HepG2 (cell line): Measurements from ENCODE around the gene USP7. TPM values are rescaled to one million over a fixed set of nuclear protein-coding genes. Genes with fewer than 3 reads are reported as not detected.
A peak's percentile ranks its signal among the peaks of the same experiment; 100 is the strongest.

Experiments
- FOXO1 ChIP-seq: sonication (generic); formaldehyde crosslinking; IDR thresholded peaks from 2 replicates; pipeline ENCODE4 v1.4.0; 2020; ENCODE audit warnings: missing genetic modification reagents
- IRF1 ChIP-seq: sonication (generic); formaldehyde crosslinking; IDR thresholded peaks from 2 replicates; pipeline ENCODE4 v1.4.0; 2020; ENCODE audit warnings: low read depth, mild to moderate bottlenecking, missing genetic modification reagents
- KMT2A ChIP-seq: sonication (generic); formaldehyde crosslinking; IDR thresholded peaks from 2 replicates; pipeline ENCODE4 v1.4.0; 2020; ENCODE audit warnings: missing genetic modification reagents
- MXD1 ChIP-seq: sonication (generic); formaldehyde crosslinking; IDR thresholded peaks from 2 replicates; pipeline ENCODE4 v1.4.0; 2020; ENCODE audit warnings: mild to moderate bottlenecking, missing genetic modification reagents
- NFATC3 ChIP-seq: sonication (generic); formaldehyde crosslinking; IDR thresholded peaks from 2 replicates; pipeline ENCODE4 v1.5.1; 2020; ENCODE audit warnings: mild to moderate bottlenecking, missing genetic modification reagents
- NFKB2 ChIP-seq: sonication (generic); formaldehyde crosslinking; IDR thresholded peaks from 2 replicates; pipeline ENCODE4 v1.4.0; 2020; ENCODE audit warnings: missing genetic modification reagents, borderline replicate concordance
- NRL ChIP-seq: sonication (generic); formaldehyde crosslinking; IDR thresholded peaks from 2 replicates; pipeline ENCODE4 v1.5.0; 2020; ENCODE audit warnings: missing genetic modification reagents, mild to moderate bottlenecking, moderate library complexity, borderline replicate concordance
- PHF5A ChIP-seq: IDR thresholded peaks from one replicate; pipeline ENCODE4 v1.6.1; 2018; ENCODE audit warnings: low read depth, missing genetic modification reagents; ENCODE audit not compliant: unreplicated experiment
- POLR2G ChIP-seq: fragments of 200-400 bp; formaldehyde crosslinking; IDR thresholded peaks from 2 replicates; pipeline ENCODE4 v1.6.1; 2018; ENCODE audit warnings: mild to moderate bottlenecking, low read depth, low read length, moderate library complexity
- PRMT3 ChIP-seq: sonication (generic); formaldehyde crosslinking; IDR thresholded peaks from 2 replicates; pipeline ENCODE4 v1.8.1; 2022; ENCODE audit warnings: low read depth, mild to moderate bottlenecking, moderate library complexity, missing genetic modification reagents, borderline replicate concordance
- RBM22 ChIP-seq: fragments of 200-400 bp; formaldehyde crosslinking; optimal IDR thresholded peaks from 2 replicates; pipeline ENCODE3; 2017; ENCODE audit warnings: mild to moderate bottlenecking, low read length, moderate library complexity
- REL ChIP-seq: sonication (generic); formaldehyde crosslinking; conservative IDR thresholded peaks from 2 replicates; pipeline ENCODE4 v1.8.0; 2022; ENCODE audit warnings: mild to moderate bottlenecking, missing genetic modification reagents, moderate library complexity
- REXO4 ChIP-seq: sonication (generic); formaldehyde crosslinking; IDR thresholded peaks from 2 replicates; pipeline ENCODE4 v1.8.0; 2022; ENCODE audit warnings: missing genetic modification reagents, mild to moderate bottlenecking, borderline replicate concordance
- RNF2 ChIP-seq: fragments of 450-650 bp; conservative IDR thresholded peaks from 2 replicates; pipeline ENCODE4 v1.6.1; 2016; ENCODE audit warnings: low read depth
- ZFP41 ChIP-seq: sonication (generic); formaldehyde crosslinking; IDR thresholded peaks from 2 replicates; pipeline ENCODE4 v1.4.0; 2020; ENCODE audit warnings: mild to moderate bottlenecking, missing genetic modification reagents, borderline replicate concordance
- ZNF20 ChIP-seq: sonication (generic); formaldehyde crosslinking; IDR thresholded peaks from 2 replicates; pipeline ENCODE4 v1.4.0; 2020; ENCODE audit warnings: mild to moderate bottlenecking, moderate library complexity, missing genetic modification reagents
- ZNF570 ChIP-seq: sonication (generic); formaldehyde crosslinking; IDR thresholded peaks from 2 replicates; pipeline ENCODE4 v1.4.0; 2020; ENCODE audit warnings: mild to moderate bottlenecking, missing genetic modification reagents, borderline replicate concordance
- ZNF687 ChIP-seq: sonication (generic); formaldehyde crosslinking; IDR thresholded peaks from 2 replicates; pipeline ENCODE4 v1.5.1; 2020; ENCODE audit warnings: mild to moderate bottlenecking, missing genetic modification reagents, moderate library complexity
- ZNF768 ChIP-seq: sonication (generic); formaldehyde crosslinking; IDR thresholded peaks from 2 replicates; pipeline ENCODE4 v1.4.0; 2020; ENCODE audit warnings: missing genetic modification reagents
- ZNF83 ChIP-seq: sonication (generic); formaldehyde crosslinking; IDR thresholded peaks from 2 replicates; pipeline ENCODE4 v1.4.0; 2020; ENCODE audit warnings: missing genetic modification reagents, mild to moderate bottlenecking, borderline replicate concordance
- ZSCAN25 ChIP-seq: sonication (generic); formaldehyde crosslinking; IDR thresholded peaks from 2 replicates; pipeline ENCODE4 v1.8.0; 2022; ENCODE audit warnings: mild to moderate bottlenecking, missing genetic modification reagents
- polyA plus RNA-seq, 8 experiments: library from polyadenylated mRNA; depleted of rRNA in 3 of 8; stranded (reverse) in 7 of 8; unstranded in 1 of 8; fragments of >200 nt; fragmentation: Illumina TruSeq in 4 of 8; extraction: Trizol in 4 of 8; gene quantifications; 2 replicates each; pipeline versions ENCODE4 v1.2.1 to v1.2.3, GENCODE V29; 2011 to 2016; ENCODE audit warnings: low read depth in 4 of 8, missing spikeins in 1 of 8, mixed read lengths in 1 of 8; ENCODE audit not compliant: insufficient read depth in 1 of 8
- total RNA-seq, 5 experiments: library from RNA; depleted of rRNA; stranded (reverse); fragments of >200 nt; fragmentation: Illumina TruSeq; extraction: Trizol; gene quantifications; 2 replicates each; pipeline ENCODE4 v1.2.3, GENCODE V29; 2016; ENCODE audit warnings: low read depth in 1 of 5

USP7 gene
- total and polyA plus RNA-seq, 2 of the 13 experiments (the other 11 are each of a cell fraction or from before 2014, with no cell fraction given) = 52.5 to 173 TPM

GRCh38 chr16:8887952-8888560 lies 75.7 kb downstream of the USP7 start (continued):
- TF ChIP-seq ZNF768 (CRISPR knock-in tag) (peak; percentile 36; the same call in 1 of the 2 replicates), FOXO1 (CRISPR knock-in tag) (no peak), POLR2G (peak; percentile 43; the same call in 1 of the 2 replicates), KMT2A (CRISPR knock-in tag) (0 out of 2 replicates have a peak, but pooled peaks have one; percentile 1), REXO4 (CRISPR knock-in tag) (no peak), ZNF570 (CRISPR knock-in tag) (no peak), ZFP41 (CRISPR knock-in tag) (no peak), PHF5A (CRISPR knock-in tag) (no peak), ZNF687 (peak; percentile 28; the same call in 1 of the 2 replicates), IRF1 (no peak), ZSCAN25 (CRISPR knock-in tag) (no peak), NFATC3 (CRISPR knock-in tag) (no peak), PRMT3 (no peak), ZNF20 (CRISPR knock-in tag) (no peak), REL (CRISPR knock-in tag) (no peak), RNF2 (no peak), MXD1 (CRISPR knock-in tag) (no peak), ZNF83 (CRISPR knock-in tag) (no peak), NFKB2 (CRISPR knock-in tag) (no peak), RBM22 (peak; percentile 75), NRL (CRISPR knock-in tag) (no peak)
